Measurements from ENCODE around the gene CREBBP.

- TF ChIP-seq, protein P1, sequence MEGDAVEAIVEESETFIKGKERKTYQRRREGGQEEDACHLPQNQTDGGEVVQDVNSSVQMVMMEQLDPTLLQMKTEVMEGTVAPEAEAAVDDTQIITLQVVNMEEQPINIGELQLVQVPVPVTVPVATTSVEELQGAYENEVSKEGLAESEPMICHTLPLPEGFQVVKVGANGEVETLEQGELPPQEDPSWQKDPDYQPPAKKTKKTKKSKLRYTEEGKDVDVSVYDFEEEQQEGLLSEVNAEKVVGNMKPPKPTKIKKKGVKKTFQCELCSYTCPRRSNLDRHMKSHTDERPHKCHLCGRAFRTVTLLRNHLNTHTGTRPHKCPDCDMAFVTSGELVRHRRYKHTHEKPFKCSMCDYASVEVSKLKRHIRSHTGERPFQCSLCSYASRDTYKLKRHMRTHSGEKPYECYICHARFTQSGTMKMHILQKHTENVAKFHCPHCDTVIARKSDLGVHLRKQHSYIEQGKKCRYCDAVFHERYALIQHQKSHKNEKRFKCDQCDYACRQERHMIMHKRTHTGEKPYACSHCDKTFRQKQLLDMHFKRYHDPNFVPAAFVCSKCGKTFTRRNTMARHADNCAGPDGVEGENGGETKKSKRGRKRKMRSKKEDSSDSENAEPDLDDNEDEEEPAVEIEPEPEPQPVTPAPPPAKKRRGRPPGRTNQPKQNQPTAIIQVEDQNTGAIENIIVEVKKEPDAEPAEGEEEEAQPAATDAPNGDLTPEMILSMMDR (IDR thresholded peaks at IDR 0.05; ENCODE audit: low read length): no peak
- no peak for TF ChIP-seq EZH2 (IDR thresholded peaks at IDR 0.05; ENCODE audit: borderline replicate concordance, low read length)
Measured at GRCh38 chr16:3909791-3910583, 29.5 kb upstream of the CREBBP start.
